Measurements from ENCODE around the gene C6orf132. TPM values are rescaled to one million over a fixed set of nuclear protein-coding genes. Genes with fewer than 3 reads are reported as not detected.

Gene C6orf132
- total and polyA plus RNA-seq, 9 of the 15 experiments (the other 6 are each of a cell fraction or from before 2014, with no cell fraction given) = 0.06 to 0.35 (median 0.14) TPM

DNA sequence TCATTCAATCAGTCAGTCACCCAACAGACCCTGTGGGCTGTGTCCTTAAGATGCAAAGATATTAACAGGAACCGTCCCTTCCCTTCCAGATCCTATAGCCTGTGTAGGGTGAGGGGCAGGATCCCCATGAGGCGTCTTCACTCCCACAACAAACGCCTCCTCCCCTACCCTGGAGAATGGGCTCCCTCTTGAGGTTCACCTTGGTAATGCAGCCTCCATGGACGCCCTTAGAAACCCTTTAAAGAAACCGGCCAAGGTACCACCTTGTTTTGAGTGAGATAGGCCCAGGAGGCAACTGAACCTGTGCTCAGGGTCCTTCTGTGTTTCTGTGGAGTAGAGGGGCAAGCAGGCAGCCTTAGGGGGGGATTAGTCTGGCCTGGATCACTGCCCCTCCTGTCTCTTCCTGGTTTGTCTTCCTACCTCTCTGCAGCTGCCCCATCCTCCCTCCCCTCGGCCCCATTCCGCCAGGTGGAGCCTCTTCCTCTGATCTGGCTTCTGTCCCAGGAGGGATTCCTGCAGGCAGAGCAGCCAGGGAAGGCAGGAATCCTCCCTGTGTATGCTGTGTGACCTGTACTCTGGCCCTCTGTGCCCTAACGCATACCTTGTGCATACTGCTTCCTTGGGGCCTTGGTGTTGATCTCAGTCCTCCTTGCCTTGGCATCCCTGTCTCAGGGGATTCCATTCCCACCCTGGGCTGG is 24.2 kb upstream of the C6orf132 start (continued):
- TF ChIP-seq, protein P1, sequence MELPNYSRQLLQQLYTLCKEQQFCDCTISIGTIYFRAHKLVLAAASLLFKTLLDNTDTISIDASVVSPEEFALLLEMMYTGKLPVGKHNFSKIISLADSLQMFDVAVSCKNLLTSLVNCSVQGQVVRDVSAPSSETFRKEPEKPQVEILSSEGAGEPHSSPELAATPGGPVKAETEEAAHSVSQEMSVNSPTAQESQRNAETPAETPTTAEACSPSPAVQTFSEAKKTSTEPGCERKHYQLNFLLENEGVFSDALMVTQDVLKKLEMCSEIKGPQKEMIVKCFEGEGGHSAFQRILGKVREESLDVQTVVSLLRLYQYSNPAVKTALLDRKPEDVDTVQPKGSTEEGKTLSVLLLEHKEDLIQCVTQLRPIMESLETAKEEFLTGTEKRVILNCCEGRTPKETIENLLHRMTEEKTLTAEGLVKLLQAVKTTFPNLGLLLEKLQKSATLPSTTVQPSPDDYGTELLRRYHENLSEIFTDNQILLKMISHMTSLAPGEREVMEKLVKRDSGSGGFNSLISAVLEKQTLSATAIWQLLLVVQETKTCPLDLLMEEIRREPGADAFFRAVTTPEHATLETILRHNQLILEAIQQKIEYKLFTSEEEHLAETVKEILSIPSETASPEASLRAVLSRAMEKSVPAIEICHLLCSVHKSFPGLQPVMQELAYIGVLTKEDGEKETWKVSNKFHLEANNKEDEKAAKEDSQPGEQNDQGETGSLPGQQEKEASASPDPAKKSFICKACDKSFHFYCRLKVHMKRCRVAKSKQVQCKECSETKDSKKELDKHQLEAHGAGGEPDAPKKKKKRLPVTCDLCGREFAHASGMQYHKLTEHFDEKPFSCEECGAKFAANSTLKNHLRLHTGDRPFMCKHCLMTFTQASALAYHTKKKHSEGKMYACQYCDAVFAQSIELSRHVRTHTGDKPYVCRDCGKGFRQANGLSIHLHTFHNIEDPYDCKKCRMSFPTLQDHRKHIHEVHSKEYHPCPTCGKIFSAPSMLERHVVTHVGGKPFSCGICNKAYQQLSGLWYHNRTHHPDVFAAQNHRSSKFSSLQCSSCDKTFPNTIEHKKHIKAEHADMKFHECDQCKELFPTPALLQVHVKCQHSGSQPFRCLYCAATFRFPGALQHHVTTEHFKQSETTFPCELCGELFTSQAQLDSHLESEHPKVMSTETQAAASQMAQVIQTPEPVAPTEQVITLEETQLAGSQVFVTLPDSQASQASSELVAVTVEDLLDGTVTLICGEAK (IDR thresholded peaks at IDR 0.05) = no peak
- TF ChIP-seq, protein P1 (CRISPR knock-in tag; IDR thresholded peaks at IDR 0.05) = no peak
- TF ChIP-seq YY1 (IDR thresholded peaks at IDR 0.05; ENCODE audit: borderline replicate concordance in 1 of 3, control insufficient read depth in 1 of 3, extremely low read depth in 1 of 3, insufficient read depth in 3 of 3, insufficient read length in 1 of 3, insufficient replicate concordance in 2 of 3, low read depth in 1 of 3, low read length in 2 of 3) = peak in 1 of 3 experiments; percentile 55
- TF ChIP-seq FUS (optimal IDR thresholded peaks at IDR 0.05; ENCODE audit: low read depth, low read length) = no peak
- no peak for TF ChIP-seq RHOXF2B (CRISPR knock-in tag; conservative IDR thresholded peaks at IDR 0.05)
- peak; percentile 14 to 17; a peak in 1 of 4 replicates for TF ChIP-seq FOXK2 (conservative IDR thresholded peaks at IDR 0.05 in 1 of 2, IDR thresholded peaks at IDR 0.05 in 1 of 2; ENCODE audit: low read depth in 2 of 2)
- TF ChIP-seq FOXA1 (IDR thresholded peaks at IDR 0.05; ENCODE audit: borderline replicate concordance) = no peak
- TF ChIP-seq, protein P2, sequence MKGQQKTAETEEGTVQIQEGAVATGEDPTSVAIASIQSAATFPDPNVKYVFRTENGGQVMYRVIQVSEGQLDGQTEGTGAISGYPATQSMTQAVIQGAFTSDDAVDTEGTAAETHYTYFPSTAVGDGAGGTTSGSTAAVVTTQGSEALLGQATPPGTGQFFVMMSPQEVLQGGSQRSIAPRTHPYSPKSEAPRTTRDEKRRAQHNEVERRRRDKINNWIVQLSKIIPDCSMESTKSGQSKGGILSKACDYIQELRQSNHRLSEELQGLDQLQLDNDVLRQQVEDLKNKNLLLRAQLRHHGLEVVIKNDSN (CRISPR knock-in tag; IDR thresholded peaks at IDR 0.05) = no peak
- TF ChIP-seq KLF13 (tag; IDR thresholded peaks at IDR 0.05; ENCODE audit: borderline replicate concordance, low read depth) = 0 out of 2 replicates have a peak, but pooled peaks have one; percentile 38
- TF ChIP-seq GABPB1 (CRISPR knock-in tag; IDR thresholded peaks at IDR 0.05) = peak; percentile 25; the same call in 1 of the 2 replicates
- TF ChIP-seq, protein P3, sequence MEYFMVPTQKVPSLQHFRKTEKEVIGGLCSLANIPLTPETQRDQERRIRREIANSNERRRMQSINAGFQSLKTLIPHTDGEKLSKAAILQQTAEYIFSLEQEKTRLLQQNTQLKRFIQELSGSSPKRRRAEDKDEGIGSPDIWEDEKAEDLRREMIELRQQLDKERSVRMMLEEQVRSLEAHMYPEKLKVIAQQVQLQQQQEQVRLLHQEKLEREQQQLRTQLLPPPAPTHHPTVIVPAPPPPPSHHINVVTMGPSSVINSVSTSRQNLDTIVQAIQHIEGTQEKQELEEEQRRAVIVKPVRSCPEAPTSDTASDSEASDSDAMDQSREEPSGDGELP (CRISPR knock-in tag; IDR thresholded peaks at IDR 0.05; ENCODE audit: borderline replicate concordance) = peak; percentile 69; the same call in 1 of the 2 replicates

Data from K562 (cell line).